Thoracic aorta (tissue), 2 donors: ENCODE measurements around the gene FOXN1. TPM values are rescaled to one million over a fixed set of nuclear protein-coding genes. Genes with fewer than 3 reads are reported as not detected.
A peak's percentile ranks its signal among the peaks of the same experiment; 100 is the strongest.

Source experiments
- ATAC-seq: fragments of 150-250 bp; one replicate; pipeline ENCODE4 v1.8.0; 2017; ENCODE audit warnings: low read depth; ENCODE audit not compliant: insufficient number of reproducible peaks, low FRiP score
- DNase-seq: peaks from one replicate; pipeline ENCODE4 v3.0.0-alpha.2; 2020; ENCODE audit warnings: low spot score
- H3K27ac ChIP-seq, 2 donors: fragments of 200-600 bp; sonication (generic); 1 replicate in 1 of 2; 2 replicates in 1 of 2; pipeline ENCODE4 v1.5.1; 2016; ENCODE audit warnings: mild to moderate bottlenecking in 2 of 2, moderate library complexity in 2 of 2
- H3K27me3 ChIP-seq: fragments of 200-600 bp; sonication (generic); replicated peaks from 2 replicates; pipeline ENCODE4 v1.6.0; 2016; ENCODE audit warnings: mild to moderate bottlenecking; ENCODE audit not compliant: insufficient read depth
- H3K36me3 ChIP-seq: fragments of 200-600 bp; sonication (generic); one replicate; pipeline ENCODE4 v1.5.1; 2016
- H3K4me1 ChIP-seq, 2 donors: fragments of 200-600 bp; sonication (generic); 1 replicate in 1 of 2; 2 replicates in 1 of 2; pipeline versions ENCODE4 v1.5.1 to v1.6.0; 2016; ENCODE audit warnings: low read depth in 2 of 2, mild to moderate bottlenecking in 1 of 2; ENCODE audit not compliant: control insufficient read depth in 1 of 2
- H3K4me3 ChIP-seq: fragments of 200-600 bp; sonication (generic); 2 replicates; pipeline ENCODE4 v1.5.1; 2016; ENCODE audit warnings: mild to moderate bottlenecking
- H3K9me3 ChIP-seq: fragments of 200-600 bp; sonication (generic); 2 replicates; pipeline ENCODE4 v1.5.1; 2016
- CTCF ChIP-seq: fragments of 200-600 bp; sonication (generic); IDR thresholded peaks from one replicate; pipeline ENCODE4 v1.5.1; 2019; ENCODE audit warnings: antibody characterized with exemption
- total RNA-seq, 2 donors: library from RNA; depleted of rRNA; stranded (reverse); fragments of >200 nt; gene quantifications; one replicate each; pipeline versions ENCODE4 v1.1.0 to v1.2.3, GENCODE V29; 2016

Gene FOXN1
- total RNA-seq, 2 donors from 2014 or later: not detected

DNA sequence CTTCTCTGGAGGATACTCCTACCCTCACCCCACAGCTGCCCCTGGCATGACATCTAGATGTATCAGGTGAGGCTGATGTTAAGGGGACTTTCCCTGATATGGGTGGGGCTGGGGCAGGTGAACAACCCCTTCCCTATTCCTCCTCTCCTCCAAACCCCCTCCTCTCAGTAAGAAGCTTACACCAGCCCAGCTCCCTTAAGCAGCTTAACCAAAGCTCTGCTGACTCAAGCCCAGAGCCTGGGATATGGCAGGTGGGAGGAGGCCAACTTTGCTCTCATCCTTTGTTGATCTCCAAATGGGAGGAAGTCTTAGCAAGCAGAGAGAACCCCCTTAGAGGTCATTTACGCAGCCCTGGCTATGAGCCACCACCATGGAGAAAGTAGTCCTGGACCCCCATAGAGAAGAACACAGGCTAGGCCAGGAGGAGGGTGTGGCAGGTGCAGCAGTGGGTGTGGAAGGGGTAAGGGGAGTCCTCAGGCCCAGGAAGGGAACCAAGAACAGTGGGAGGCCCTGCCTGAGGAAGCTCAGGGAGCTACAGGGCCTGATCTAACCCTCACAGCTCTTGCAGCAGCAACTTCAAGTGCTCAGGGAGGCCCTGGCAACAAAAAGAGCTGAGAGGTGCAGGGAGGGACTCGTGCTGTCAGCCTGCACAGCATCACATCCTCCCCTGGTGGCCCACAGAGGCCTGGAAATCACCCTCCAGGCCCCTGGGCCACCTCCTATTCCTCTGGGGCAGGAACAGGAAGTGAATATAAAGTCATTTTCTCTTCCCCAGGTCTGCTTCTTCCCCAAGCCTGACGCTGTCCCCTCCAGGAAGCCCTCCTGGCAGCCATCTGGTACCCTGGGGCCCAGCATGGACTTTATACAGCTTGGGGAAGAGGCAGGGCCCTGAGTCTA lies 43.3 kb downstream of the FOXN1 start:
- Histone ChIP-seq H3K36me3 (peaks cover 10% of the 10 kb centered on the region), H3K4me3 (no peak overlapping the region), H3K27me3 (no peaks in the 10 kb centered on the region), H3K9me3 (no peaks in the 10 kb centered on the region), H3K27ac (no peak overlapping the region), H3K4me1 (peaks cover 14 to 30% of the 10 kb centered on the region in 2 donors)
- TF ChIP-seq CTCF: no peak
- ATAC-seq: no peak
- DNase-seq: no peak

DNA sequence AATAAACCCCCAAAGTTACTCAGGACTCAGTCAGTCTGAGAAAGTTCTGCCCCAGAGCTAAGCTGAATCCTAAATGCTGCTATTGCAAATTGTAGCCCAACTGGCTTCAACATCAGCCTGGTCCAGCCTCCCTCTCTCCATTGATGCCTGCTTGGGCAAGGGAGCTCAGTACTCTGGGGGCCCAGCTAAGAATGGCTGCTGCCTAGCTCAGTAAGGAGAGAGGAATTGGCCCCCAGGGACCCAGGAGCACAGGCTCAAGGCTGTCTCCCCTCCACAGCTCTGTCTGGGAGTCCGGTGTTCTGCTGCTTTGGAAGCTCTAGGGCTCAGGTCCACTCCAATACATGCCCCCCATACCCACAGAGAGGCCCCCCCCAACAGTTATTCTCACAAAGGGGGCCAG lies 44.7 kb downstream of the FOXN1 start:
- H3K27ac ChIP-seq: no peak overlapping the region
- TF ChIP-seq CTCF: no peak
- H3K27me3 ChIP-seq: no peaks in the 10 kb centered on the region
- DNase-seq (no peak), ATAC-seq (no peak)
- no peak overlapping the region for H3K4me3 ChIP-seq
- peaks cover 20% of the 10 kb centered on the region for H3K36me3 ChIP-seq
- H3K4me1 ChIP-seq: peaks cover 14 to 30% of the 10 kb centered on the region in 2 donors
- H3K9me3 ChIP-seq: no peaks in the 10 kb centered on the region

DNA sequence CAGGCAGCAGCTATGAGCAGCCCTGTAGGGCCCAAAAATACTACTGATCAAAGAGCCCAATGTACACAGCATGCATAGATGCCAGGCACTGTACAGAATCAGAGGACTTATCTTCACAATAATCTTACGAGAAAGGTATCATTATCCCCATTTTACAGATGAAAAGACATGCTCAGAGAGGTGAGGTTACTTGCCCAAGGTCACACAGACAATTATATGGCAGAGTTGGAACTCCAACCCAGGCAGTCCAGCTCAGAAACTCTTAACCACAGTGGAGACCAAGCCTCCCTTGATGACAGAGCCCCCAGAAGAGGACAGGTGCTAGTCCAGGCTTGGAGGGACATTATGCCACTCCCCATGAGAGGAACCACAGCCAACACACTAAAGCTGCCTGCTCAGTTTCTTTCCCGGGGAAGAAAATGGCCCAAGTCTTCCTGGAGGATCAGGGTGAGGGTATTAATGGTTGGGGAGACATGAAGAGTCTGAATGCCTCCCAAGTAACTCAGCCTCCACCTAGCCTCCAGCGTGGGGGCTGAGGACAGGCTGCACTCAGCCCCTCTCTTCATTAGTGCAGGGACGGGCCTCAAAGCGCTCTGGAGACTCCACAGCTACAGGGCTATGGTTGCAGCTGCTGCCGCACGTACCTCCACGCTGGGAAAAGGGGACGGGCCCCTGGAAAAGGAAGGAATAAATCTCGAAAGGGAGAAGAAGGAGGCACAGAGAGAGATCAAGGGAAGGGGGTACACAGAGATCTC lies 45.5 kb downstream of the FOXN1 start:
- no peak for ATAC-seq
- peak overlapping the region in 1 of 2 donors; percentile 59 for H3K27ac ChIP-seq

DNA sequence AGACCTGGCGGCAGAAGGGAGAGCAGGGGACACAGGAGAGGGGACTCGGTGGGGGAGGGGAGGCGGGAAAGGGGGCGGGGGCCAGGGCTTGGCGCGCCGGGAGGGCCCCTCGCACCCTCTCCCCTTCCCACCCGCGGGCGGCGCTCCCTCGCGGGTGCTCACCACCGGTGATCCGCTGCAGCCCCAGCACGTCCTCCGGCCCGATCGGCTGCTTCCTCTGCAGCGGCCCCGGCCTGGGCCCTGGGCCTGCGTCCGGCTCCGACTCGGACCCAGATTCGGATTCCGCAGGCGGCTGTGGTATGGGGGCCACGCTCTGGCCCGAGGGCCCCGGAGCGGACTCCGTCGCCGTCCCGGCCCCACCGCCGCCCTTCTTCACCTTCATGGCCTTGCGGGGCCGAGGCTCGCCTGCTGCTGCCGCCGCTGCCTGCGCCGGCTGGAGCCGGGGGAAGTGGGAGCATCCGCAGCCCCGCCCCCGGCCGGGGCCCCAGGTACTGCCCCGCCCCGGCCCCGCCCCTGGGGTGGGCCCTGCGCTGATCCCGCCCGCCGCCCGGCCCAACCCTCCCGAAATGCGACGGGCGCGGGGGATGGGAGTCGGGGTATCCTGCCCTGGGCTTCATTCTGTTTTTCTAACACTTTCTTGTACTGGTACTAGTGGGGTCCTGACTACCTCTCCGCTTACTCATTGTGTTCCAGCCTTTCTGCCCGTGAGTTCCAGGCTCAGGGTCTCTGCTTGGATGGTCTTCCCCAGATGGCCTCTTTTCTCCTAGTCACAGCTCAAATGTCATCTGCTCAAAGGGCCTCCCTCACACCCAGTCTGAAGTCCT lies 46.2 kb downstream of the FOXN1 start, which contains the start of gene UNC119:
UNC119 (minus strand) TSS at position 449 of the 824 bp plus-strand sequence; CDS start at position 382, 67 bp downstream.
- DNase-seq (no peak), ATAC-seq (peak; percentile 71)
- Histone ChIP-seq H3K4me1 (peaks cover 14 to 30% of the 10 kb centered on the region in 2 donors), H3K36me3 (peaks cover 35% of the 10 kb centered on the region), H3K27me3 (no peaks in the 10 kb centered on the region), H3K9me3 (no peaks in the 10 kb centered on the region), H3K27ac (peak within 1 kb of the TSS in 1 of 2 donors; percentile 59), H3K4me3 (peak within 1 kb of the TSS; percentile 92)
- TF ChIP-seq CTCF: no peak

More for the DNA sequence above, 45.5 kb downstream of the FOXN1 start:
- DNase-seq: no peak
- peaks cover 14 to 30% of the 10 kb centered on the region in 2 donors for H3K4me1 ChIP-seq
- no peak for TF ChIP-seq CTCF
- no peaks in the 10 kb centered on the region for H3K9me3 ChIP-seq
- H3K4me3 ChIP-seq: peak overlapping the region; percentile 92
- H3K36me3 ChIP-seq: peaks cover 28% of the 10 kb centered on the region
- H3K27me3 ChIP-seq: no peaks in the 10 kb centered on the region
